GM23338 (cell line): ENCODE measurements around the gene IRAK1. TPM values are rescaled to one million over a fixed set of nuclear protein-coding genes. Genes with fewer than 3 reads are reported as not detected.

ENCODE experiments used
- ATAC-seq: fragments of 200-7000 bp; cut with Tn5 transposase; 3 replicates; pipeline ENCODE4 v1.9.1; 2020
- DNase-seq: peaks from one replicate; pipeline ENCODE4 v3.0.0-alpha.2; 2015; ENCODE audit warnings: low spot score
- H2AFZ ChIP-seq: fragments of 200-600 bp; sonication (generic); 2 replicates; pipeline ENCODE4 v1.8.0; 2016; ENCODE audit warnings: antibody characterized with exemption, mild to moderate bottlenecking, moderate library complexity
- H3F3A ChIP-seq: fragments of 200-600 bp; sonication (generic); replicated peaks from 2 replicates; pipeline ENCODE4 v1.8.0; 2017; ENCODE audit warnings: antibody characterized with exemption, mixed run types, low read depth
- H3K27ac ChIP-seq: fragments of 200-600 bp; sonication (generic); 2 replicates; pipeline ENCODE4 v1.6.1; 2016; ENCODE audit warnings: low read depth
- H3K27me3 ChIP-seq: fragments of 200-600 bp; sonication (generic); 2 replicates; pipeline ENCODE4 v1.8.0; 2016; ENCODE audit warnings: mild to moderate bottlenecking, mixed run types, moderate library complexity; ENCODE audit not compliant: insufficient read depth
- H3K36me3 ChIP-seq: fragments of 200-600 bp; sonication (generic); 2 replicates; pipeline ENCODE4 v1.8.0; 2016; ENCODE audit warnings: mild to moderate bottlenecking; ENCODE audit not compliant: insufficient read depth
- H3K4me1 ChIP-seq: fragments of 200-600 bp; sonication (generic); 2 replicates; pipeline ENCODE4 v1.8.0; 2016; ENCODE audit warnings: mild to moderate bottlenecking, moderate library complexity; ENCODE audit not compliant: insufficient read depth
- H3K4me2 ChIP-seq: fragments of 200-600 bp; sonication (generic); 2 replicates; pipeline ENCODE4 v1.7.1; 2017; ENCODE audit warnings: mixed run types
- H3K4me3 ChIP-seq: fragments of 200-600 bp; sonication (generic); 2 replicates; pipeline ENCODE4 v1.6.1; 2016; ENCODE audit warnings: mixed run types
- H3K79me2 ChIP-seq: fragments of 200-600 bp; sonication (generic); replicated peaks from 2 replicates; pipeline ENCODE4 v1.8.0; 2017; ENCODE audit warnings: mild to moderate bottlenecking; ENCODE audit not compliant: insufficient read depth
- H3K9me2 ChIP-seq: fragments of 200-600 bp; sonication (generic); 2 replicates; pipeline ENCODE4 v1.8.0; 2017; ENCODE audit not compliant: insufficient read depth
- H4K20me1 ChIP-seq: fragments of 200-600 bp; sonication (generic); replicated peaks from 2 replicates; pipeline ENCODE4 v1.8.0; 2017; ENCODE audit warnings: mild to moderate bottlenecking; ENCODE audit not compliant: insufficient read depth
- H3K27ac Mint-ChIP-seq: 2 replicates; pipeline ENCODE4 v1.8.0; 2020; ENCODE audit warnings: inconsistent platforms, mild to moderate bottlenecking, moderate library complexity, mixed read lengths
- H3K27me3 Mint-ChIP-seq: 3 replicates; pipeline ENCODE4 v1.8.0; 2022; ENCODE audit warnings: low read depth, mild to moderate bottlenecking, moderate library complexity, mixed read lengths, inconsistent platforms; ENCODE audit not compliant: insufficient read depth, poor library complexity
- H3K36me3 Mint-ChIP-seq: 3 replicates; pipeline ENCODE4 v1.8.0; 2021; ENCODE audit warnings: low read depth, mild to moderate bottlenecking, inconsistent platforms, moderate library complexity, mixed read lengths
- H3K4me1 Mint-ChIP-seq: 3 replicates; pipeline ENCODE4 v1.8.0; 2020; ENCODE audit warnings: mild to moderate bottlenecking, inconsistent platforms, mixed read lengths
- H3K4me3 Mint-ChIP-seq: 3 replicates; pipeline ENCODE4 v1.8.0; 2021; ENCODE audit warnings: moderate library complexity, mild to moderate bottlenecking, inconsistent platforms, mixed read lengths
- H3K9me3 Mint-ChIP-seq: 3 replicates; pipeline ENCODE4 v1.8.0; 2020; ENCODE audit warnings: moderate library complexity, mild to moderate bottlenecking, inconsistent platforms, mixed read lengths
- CTCF ChIP-seq, 2 experiments: fragments of 200-600 bp in 1 of 2; sonication (generic) in 1 of 2; conservative IDR thresholded peaks; 2 replicates each; pipeline versions ENCODE4 v1.5.1 to v1.6.1; 2016 to 2017; ENCODE audit warnings: antibody characterized with exemption in 2 of 2, low read depth in 2 of 2, mild to moderate bottlenecking in 2 of 2, moderate library complexity in 1 of 2
- ETS1 ChIP-seq: IDR thresholded peaks from 2 replicates; pipeline ENCODE4 v1.6.1; 2016; ENCODE audit warnings: antibody characterized with exemption
- EZH2 ChIP-seq: fragments of 200-600 bp; sonication (generic); IDR thresholded peaks from one replicate; pipeline ENCODE4 v1.8.0; 2017; ENCODE audit warnings: antibody characterized with exemption, mild to moderate bottlenecking, low read depth; ENCODE audit not compliant: unreplicated experiment
- NANOG ChIP-seq: IDR thresholded peaks from 2 replicates; pipeline ENCODE4 v1.6.1; 2016; ENCODE audit warnings: antibody characterized with exemption, borderline replicate concordance
- REST ChIP-seq: IDR thresholded peaks from one replicate; pipeline ENCODE4 v1.6.1; 2018; ENCODE audit warnings: antibody characterized with exemption; ENCODE audit not compliant: unreplicated experiment
- STAT1 ChIP-seq: IDR thresholded peaks from one replicate; pipeline ENCODE4 v1.6.1; 2016; ENCODE audit warnings: antibody characterized with exemption; ENCODE audit not compliant: unreplicated experiment
- ZNF462 ChIP-seq: fragments of 250-450 bp; sonication (Bioruptor Pico); IDR thresholded peaks from 2 replicates; pipeline ENCODE4 v1.5.0; 2020; ENCODE audit warnings: mild to moderate bottlenecking, moderate library complexity
- polyA plus RNA-seq: library from polyadenylated mRNA; unstranded; fragments of >200 nt; fragmentation: Nextera tagmentation; extraction: Ambion mirVana; gene quantifications from 2 replicates; pipeline ENCODE4 v1.2.1, GENCODE V29; 2016
- total RNA-seq: library from RNA; depleted of rRNA; stranded (reverse); fragments of >200 nt; shearing (Covaris generic); gene quantifications from 2 replicates; pipeline ENCODE4 v1.2.3, GENCODE V29; 2014

IRAK1 gene
- total and polyA plus RNA-seq, 2 experiments from 2014 or later: 21.6 to 38.0 TPM

GRCh38 chrX:154051201-154051810, 31.6 kb upstream of the IRAK1 start (continued):
- TF ChIP-seq ZNF462 (CRISPR knock-in tag): no peak

GRCh38 chrX:154050113-154050495, 30.4 kb upstream of the IRAK1 start:
- Mint-ChIP-seq H3K27me3 (no peaks in the 10 kb centered on the region), H3K4me1 (peaks cover 26% of the 10 kb centered on the region), H3K9me3 (no peaks in the 10 kb centered on the region), H3K36me3 (peaks cover 13% of the 10 kb centered on the region), H3K27ac (no peak overlapping the region), H3K4me3 (no peak overlapping the region)
- Histone ChIP-seq H3K27ac (no peak overlapping the region), H3K4me2 (no peak overlapping the region), H3F3A (no peaks in the 10 kb centered on the region), H3K9me2 (no peaks in the 10 kb centered on the region), H3K4me3 (no peak overlapping the region), H3K27me3 (no peaks in the 10 kb centered on the region), H2AFZ (no peak overlapping the region), H3K4me1 (no peaks in the 10 kb centered on the region), H3K79me2 (peaks cover 31% of the 10 kb centered on the region), H4K20me1 (no peaks in the 10 kb centered on the region), H3K36me3 (no peaks in the 10 kb centered on the region)
- no peak for ATAC-seq
- no peak for DNase-seq
- TF ChIP-seq EZH2 (no peak), STAT1 (no peak), NANOG (no peak), ETS1 (no peak), CTCF (conservative IDR thresholded peaks at IDR 0.05; ENCODE audit: low read depth in 2 of 2) (no peak), REST (no peak)
